GM23248 (cell line): ENCODE data around the gene ZBTB4. TPM values are rescaled to one million over a fixed set of nuclear protein-coding genes. Genes with fewer than 3 reads are reported as not detected.
A peak's percentile ranks its signal among the peaks of the same experiment; 100 is the strongest.

ENCODE experiments used
- DNase-seq: peaks from one replicate; pipeline ENCODE4 v3.0.0-alpha.2; 2015
- H2AFZ ChIP-seq: fragments of 200-600 bp; sonication (generic); 2 replicates; pipeline ENCODE4 v1.6.1; 2016; ENCODE audit warnings: antibody characterized with exemption
- H3F3A ChIP-seq: fragments of 200-600 bp; sonication (generic); 2 replicates; pipeline ENCODE4 v1.6.1; 2016; ENCODE audit warnings: mild to moderate bottlenecking, antibody characterized with exemption, mixed run types; ENCODE audit not compliant: insufficient read depth
- H3K27ac ChIP-seq: fragments of 200-600 bp; sonication (generic); 2 replicates; pipeline ENCODE4 v1.5.1; 2016; ENCODE audit warnings: mild to moderate bottlenecking
- H3K27me3 ChIP-seq: fragments of 200-600 bp; sonication (generic); replicated peaks from 2 replicates; pipeline ENCODE4 v1.6.1; 2016; ENCODE audit warnings: mild to moderate bottlenecking; ENCODE audit not compliant: insufficient read depth
- H3K36me3 ChIP-seq: fragments of 200-600 bp; sonication (generic); 2 replicates; pipeline ENCODE4 v1.6.1; 2016; ENCODE audit warnings: low read depth, mild to moderate bottlenecking
- H3K4me1 ChIP-seq: fragments of 200-600 bp; sonication (generic); 2 replicates; pipeline ENCODE4 v1.6.1; 2016; ENCODE audit warnings: mild to moderate bottlenecking; ENCODE audit not compliant: insufficient read depth
- H3K4me2 ChIP-seq: fragments of 200-600 bp; sonication (generic); one replicate; pipeline ENCODE4 v1.6.1; 2016; ENCODE audit warnings: mild to moderate bottlenecking; ENCODE audit not compliant: unreplicated experiment
- H3K4me3 ChIP-seq: fragments of 200-600 bp; sonication (generic); 2 replicates; pipeline ENCODE4 v1.5.1; 2016; ENCODE audit warnings: mild to moderate bottlenecking
- H3K79me2 ChIP-seq: fragments of 200-600 bp; sonication (generic); 2 replicates; pipeline ENCODE4 v1.6.1; 2016; ENCODE audit warnings: mild to moderate bottlenecking; ENCODE audit not compliant: insufficient read depth
- H3K9ac ChIP-seq: fragments of 200-600 bp; sonication (generic); 2 replicates; pipeline ENCODE4 v1.6.1; 2016; ENCODE audit warnings: mild to moderate bottlenecking
- H3K9me2 ChIP-seq: fragments of 200-600 bp; sonication (generic); 2 replicates; pipeline ENCODE4 v1.6.1; 2016; ENCODE audit warnings: mixed run types, mild to moderate bottlenecking, moderate library complexity; ENCODE audit not compliant: insufficient read depth
- H3K9me3 ChIP-seq: fragments of 200-600 bp; sonication (generic); one replicate; pipeline ENCODE4 v1.6.1; 2017; ENCODE audit warnings: low read depth
- H4K20me1 ChIP-seq: fragments of 200-600 bp; sonication (generic); 2 replicates; pipeline ENCODE4 v1.6.0; 2016; ENCODE audit not compliant: insufficient read depth
- EZH2 ChIP-seq: fragments of 200-600 bp; sonication (generic); IDR thresholded peaks from 2 replicates; pipeline ENCODE4 v1.6.1; 2018; ENCODE audit warnings: antibody characterized with exemption, mild to moderate bottlenecking; ENCODE audit not compliant: insufficient read depth, poor library complexity, severe bottlenecking
- EZH2phosphoT487 ChIP-seq: fragments of 200-600 bp; sonication (generic); IDR thresholded peaks from 2 replicates; pipeline ENCODE4 v1.6.1; 2018; ENCODE audit warnings: antibody characterized with exemption, moderate library complexity, mild to moderate bottlenecking, low read depth; ENCODE audit not compliant: insufficient read depth
- WGBS, 2 experiments: methylation state at CpG; one replicate each; pipeline ENCODE4 v1.1.6; 2015 to 2017; ENCODE audit warnings: low lambda C conversion rate in 2 of 2, low coverage in 1 of 2; ENCODE audit errors: missing lambda C conversion rate in 2 of 2; 5-methylcytosine and 5-hydroxymethylcytosine counted together
- in situ Hi-C: fragments of 300-500 bp; cut with MboI; formaldehyde crosslinking; loops from 2 replicates; pipeline ENCODE4 v1.15.0; 2020
- polyA plus RNA-seq: library from polyadenylated mRNA; unstranded; fragments of >200 nt; fragmentation: Nextera tagmentation; extraction: Ambion mirVana; gene quantifications from 2 replicates; pipeline ENCODE4 v1.2.1, GENCODE V29; 2016
- total RNA-seq: library from RNA; depleted of rRNA; stranded (reverse); fragments of >200 nt; shearing (Covaris generic); gene quantifications from 2 replicates; pipeline ENCODE4 v1.2.3, GENCODE V29; 2014

ZBTB4 gene
- total and polyA plus RNA-seq, 2 experiments from 2014 or later = 17.7 to 32.9 TPM

DNA sequence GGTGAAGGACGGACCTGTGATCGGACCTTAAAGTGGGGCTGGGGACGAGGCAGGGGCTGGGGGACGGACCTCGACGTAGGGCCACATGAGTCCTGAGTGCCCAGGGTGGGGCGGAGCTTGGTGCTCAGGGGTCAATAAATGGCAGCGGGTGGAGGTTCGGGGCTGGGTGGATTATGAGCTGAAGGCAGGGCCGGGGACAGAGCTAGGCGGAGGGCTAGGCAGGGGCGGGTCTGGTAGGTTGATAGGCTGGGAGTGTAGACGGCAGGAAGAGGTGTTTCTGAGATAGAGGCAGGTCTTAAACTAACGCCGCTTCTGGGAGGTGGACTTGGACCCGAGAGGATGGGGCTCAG is 33.8 kb downstream of the ZBTB4 start:
- H3K4me3 ChIP-seq = peak overlapping the region; percentile 56
- no peaks in the 10 kb centered on the region for H4K20me1 ChIP-seq
- peaks cover 16% of the 10 kb centered on the region for H3F3A ChIP-seq
- TF ChIP-seq EZH2 (no peak), EZH2phosphoT487 (no peak)
- H2AFZ ChIP-seq = peak overlapping the region; percentile 71
- H3K27ac ChIP-seq = no peak overlapping the region
- H3K9ac ChIP-seq = no peak overlapping the region
- in situ Hi-C loops = no loop called here
- peaks cover 18% of the 10 kb centered on the region for H3K27me3 ChIP-seq
- H3K4me1 ChIP-seq = peaks cover 11% of the 10 kb centered on the region
- no peaks in the 10 kb centered on the region for H3K9me3 ChIP-seq
- H3K36me3 ChIP-seq = no peaks in the 10 kb centered on the region
- WGBS, 2 experiments = 9 to 16% methylated on average over 7 to 16 of the region's 16 CpGs
- H3K79me2 ChIP-seq = no peaks in the 10 kb centered on the region
- H3K4me2 ChIP-seq = peak overlapping the region; percentile 77
- DNase-seq = no peak
- H3K9me2 ChIP-seq = no peaks in the 10 kb centered on the region

DNA sequence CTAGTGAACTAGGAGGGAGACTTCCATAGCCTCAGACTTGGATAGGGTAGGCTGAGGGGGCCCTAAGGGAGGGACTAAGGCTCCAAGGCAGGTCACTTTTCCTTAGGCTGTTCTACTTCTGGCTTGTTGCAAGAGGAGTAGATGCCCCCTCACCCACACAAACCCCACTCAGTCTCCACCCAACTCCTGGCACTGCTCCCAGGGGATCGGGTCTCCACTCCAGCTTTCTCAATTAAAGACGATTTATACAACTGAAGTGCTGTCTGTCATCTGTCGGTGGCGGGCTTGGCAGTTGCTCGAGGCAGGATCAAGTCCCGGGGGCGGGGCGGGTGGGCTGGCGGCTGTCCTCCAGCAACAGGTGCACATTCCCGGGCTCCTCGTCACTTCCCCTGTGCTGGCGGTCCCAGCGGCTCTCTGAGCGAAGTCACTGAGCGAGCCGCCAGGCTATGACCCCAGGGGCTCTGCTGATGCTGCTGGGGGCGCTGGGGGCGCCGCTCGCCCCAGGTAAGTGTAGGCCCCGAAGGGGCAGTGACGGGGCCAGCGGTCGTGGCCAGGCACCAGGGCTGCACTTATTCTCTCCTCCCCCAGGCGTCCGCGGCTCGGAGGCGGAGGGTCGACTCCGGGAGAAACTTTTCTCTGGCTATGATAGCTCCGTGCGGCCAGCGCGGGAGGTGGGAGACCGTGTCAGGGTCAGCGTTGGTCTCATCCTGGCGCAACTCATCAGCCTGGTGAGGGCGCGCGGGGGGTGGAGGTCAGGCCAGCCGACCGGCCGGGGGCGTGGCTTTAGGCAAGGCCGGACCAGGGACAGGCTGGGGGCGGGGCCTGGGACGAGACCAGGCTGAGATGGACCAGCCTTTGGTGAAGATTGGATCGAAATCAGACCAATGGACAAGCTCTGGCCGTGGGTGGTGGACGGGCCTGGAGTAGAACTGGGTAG is 34.5 kb downstream of the ZBTB4 start, which contains the start of gene CHRNB1:
Gene CHRNB1, plus strand, starts transcription at position 380 of the 937 bp plus-strand sequence. Its CDS starts 67 bp downstream, at position 447.
- no peak within 1 kb of the TSS for H3K9ac ChIP-seq
- no peaks in the 10 kb centered on the region for H3K9me3 ChIP-seq
- TF ChIP-seq EZH2phosphoT487 = no peak
- TF ChIP-seq EZH2 = no peak
- peaks cover 24% of the 10 kb centered on the region for H3K27me3 ChIP-seq
- H2AFZ ChIP-seq = peak within 1 kb of the TSS; percentile 71
- peaks cover 11% of the 10 kb centered on the region for H3F3A ChIP-seq
- no peaks in the 10 kb centered on the region for H3K79me2 ChIP-seq
- H3K4me1 ChIP-seq = peaks cover 12% of the 10 kb centered on the region
- no peak within 1 kb of the TSS for H3K27ac ChIP-seq
- peak; percentile 62 for DNase-seq
- no peaks in the 10 kb centered on the region for H3K36me3 ChIP-seq
- H3K9me2 ChIP-seq = no peaks in the 10 kb centered on the region
- in situ Hi-C loops = no loop called here
- H3K4me2 ChIP-seq = peak within 1 kb of the TSS; percentile 77
- H4K20me1 ChIP-seq = no peaks in the 10 kb centered on the region
- 15 to 20% methylated on average over 40 to 47 of the region's 51 CpGs for WGBS, 2 experiments
- H3K4me3 ChIP-seq = peak within 1 kb of the TSS; percentile 56

DNA sequence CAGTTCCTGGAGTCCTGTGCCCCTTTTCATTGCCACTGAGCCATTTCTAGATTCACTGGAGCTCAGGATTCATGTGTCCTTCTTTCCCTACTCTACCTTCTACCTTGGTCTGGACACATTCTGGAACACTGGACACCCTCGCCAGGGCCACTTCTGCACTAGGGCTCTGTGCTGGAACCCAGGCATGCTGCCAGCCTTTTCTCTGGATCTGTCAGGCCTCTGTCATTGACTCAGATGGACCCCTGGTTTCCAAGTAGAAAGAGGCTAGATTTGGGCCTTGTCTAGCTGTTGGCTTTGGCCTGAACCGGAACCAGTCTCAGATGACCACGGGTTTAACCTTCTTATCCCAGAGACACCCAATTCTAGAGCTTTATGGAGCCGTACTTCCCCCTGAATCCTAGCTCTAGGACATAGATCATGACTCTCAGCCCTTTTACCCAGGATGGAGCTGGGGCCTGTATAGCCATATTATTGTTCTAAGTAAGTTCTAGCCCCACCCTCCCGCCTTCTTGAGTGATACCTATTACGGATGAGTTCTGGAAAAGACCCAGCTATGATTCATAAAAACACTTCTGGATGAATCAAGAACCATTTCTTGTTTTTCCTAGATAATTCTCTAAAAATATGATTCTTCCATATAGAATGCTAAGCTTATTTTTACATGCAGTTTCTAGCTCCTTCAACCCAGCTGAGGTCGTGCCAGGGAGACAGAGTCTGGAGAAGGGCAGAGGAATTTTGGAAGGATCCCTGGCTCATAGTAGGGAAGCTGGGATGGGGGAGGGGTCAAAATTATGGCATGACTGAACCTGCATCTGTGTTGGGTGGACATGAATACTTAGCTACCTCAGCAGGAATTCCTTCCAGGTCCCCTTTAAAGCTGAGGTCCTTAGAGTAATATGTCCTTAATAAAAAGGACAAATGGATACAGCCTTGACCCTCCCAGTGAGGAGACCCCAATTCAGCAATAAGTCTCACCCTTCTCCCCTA is 35.6 kb downstream of the ZBTB4 start:
- Histone ChIP-seq H3K4me2 (no peak overlapping the region), H4K20me1 (no peaks in the 10 kb centered on the region), H3K9me2 (no peaks in the 10 kb centered on the region), H3F3A (peaks cover 11% of the 10 kb centered on the region), H2AFZ (no peak overlapping the region), H3K27me3 (peaks cover 36% of the 10 kb centered on the region), H3K9me3 (no peaks in the 10 kb centered on the region), H3K9ac (no peak overlapping the region), H3K4me1 (peaks cover 16% of the 10 kb centered on the region), H3K79me2 (no peaks in the 10 kb centered on the region), H3K27ac (no peak overlapping the region), H3K4me3 (no peak overlapping the region), H3K36me3 (no peaks in the 10 kb centered on the region)
- in situ Hi-C loops = no loop called here
- TF ChIP-seq EZH2phosphoT487 = no peak
- no peak for TF ChIP-seq EZH2
- DNase-seq = peak; percentile 67
- 79 to 86% methylated on average over 7 of the region's 7 CpGs for WGBS, 2 experiments

DNA sequence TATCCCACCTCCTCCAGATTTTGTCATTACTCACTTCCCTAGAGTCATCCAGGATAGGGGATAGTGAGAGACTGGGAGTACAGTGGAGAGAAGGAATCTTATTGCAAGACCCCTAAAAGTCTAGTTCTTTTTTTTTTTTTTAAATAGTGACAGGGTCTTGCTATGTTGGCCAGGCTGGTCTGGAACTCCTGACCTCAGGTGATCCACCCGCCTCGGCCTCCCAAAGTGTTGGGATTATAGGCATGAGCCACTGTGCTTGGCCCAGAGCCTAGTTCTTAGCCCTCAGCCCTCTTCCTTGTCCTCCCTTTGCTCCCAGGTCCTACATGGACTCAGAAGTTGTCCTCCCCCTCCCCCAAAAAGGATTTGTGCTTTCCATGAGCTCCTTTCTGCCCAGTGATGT is 37.3 kb downstream of the ZBTB4 start:
- Histone ChIP-seq H3K4me2 (no peak overlapping the region), H4K20me1 (no peaks in the 10 kb centered on the region), H3K27me3 (peaks cover 44% of the 10 kb centered on the region), H3K9me2 (no peaks in the 10 kb centered on the region), H3K36me3 (no peaks in the 10 kb centered on the region), H3K79me2 (no peaks in the 10 kb centered on the region), H3K4me1 (peaks cover 16% of the 10 kb centered on the region), H3K9ac (no peak overlapping the region), H3K9me3 (no peaks in the 10 kb centered on the region), H3K27ac (no peak overlapping the region), H2AFZ (no peak overlapping the region), H3K4me3 (no peak overlapping the region), H3F3A (peaks cover 11% of the 10 kb centered on the region)
- TF ChIP-seq EZH2phosphoT487 = no peak
- no peak for TF ChIP-seq EZH2
- in situ Hi-C loops = no loop called here
- no peak for DNase-seq
- WGBS, 2 experiments = 59 to 64% methylated on average over 2 of the region's 2 CpGs
